NCI-H82 treated with DMSO at 0.1 percent for 48 hours (cell line): ENCODE results near the gene SAMD3.
"Not testable (repeated sequence)": the region's sequence is repeated elsewhere in the genome, so short reads cannot be mapped to it uniquely, and the experiment has no call there.

Experiments used
- DNase-seq: peaks from one replicate; lab custom pipeline; 2025; ENCODE audit not compliant: unreplicated experiment; lab: John Stamatoyannopoulos, UW

The SAMD3 gene

DNA sequence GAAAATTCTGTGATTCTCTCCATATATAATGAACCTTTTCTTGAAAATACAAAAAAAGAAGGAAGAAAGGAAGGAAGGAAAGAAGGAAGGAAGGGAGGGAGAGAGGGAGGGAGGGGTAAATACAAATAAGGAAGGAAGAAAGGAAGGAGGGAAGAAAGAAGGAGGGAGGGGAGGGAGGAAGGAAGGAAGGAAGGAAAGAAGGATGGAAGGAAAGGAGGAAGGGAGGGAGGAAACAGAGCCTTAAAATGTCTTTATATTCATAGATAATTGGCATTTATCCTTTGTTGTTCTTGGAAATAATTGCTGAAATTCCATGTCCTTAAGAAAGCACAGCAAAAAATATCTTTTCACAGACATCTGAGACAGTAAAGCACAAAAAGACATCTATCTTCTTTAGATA is 40.3 kb downstream of the SAMD3 start:
- no peak for DNase-seq

DNA sequence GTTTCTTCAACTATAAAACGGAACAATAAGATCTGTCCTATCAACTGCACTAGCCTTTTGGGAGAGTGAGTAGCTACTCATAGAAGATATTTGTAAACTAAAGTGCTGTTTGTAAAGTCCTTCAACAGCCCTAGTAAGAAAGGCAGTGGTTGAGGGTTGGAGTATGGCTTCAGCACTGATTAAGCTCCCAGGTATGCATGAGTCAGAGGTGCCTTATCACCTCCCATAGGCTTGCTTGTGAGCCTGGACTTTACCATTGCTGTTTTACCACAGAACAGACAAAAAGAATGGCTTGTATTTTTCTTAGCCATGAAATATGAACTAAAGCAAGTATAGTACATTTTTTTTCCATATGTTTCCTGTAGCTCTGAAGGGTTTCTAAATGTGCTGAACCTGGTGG is 44.1 kb downstream of the SAMD3 start:
- no peak for DNase-seq

DNA sequence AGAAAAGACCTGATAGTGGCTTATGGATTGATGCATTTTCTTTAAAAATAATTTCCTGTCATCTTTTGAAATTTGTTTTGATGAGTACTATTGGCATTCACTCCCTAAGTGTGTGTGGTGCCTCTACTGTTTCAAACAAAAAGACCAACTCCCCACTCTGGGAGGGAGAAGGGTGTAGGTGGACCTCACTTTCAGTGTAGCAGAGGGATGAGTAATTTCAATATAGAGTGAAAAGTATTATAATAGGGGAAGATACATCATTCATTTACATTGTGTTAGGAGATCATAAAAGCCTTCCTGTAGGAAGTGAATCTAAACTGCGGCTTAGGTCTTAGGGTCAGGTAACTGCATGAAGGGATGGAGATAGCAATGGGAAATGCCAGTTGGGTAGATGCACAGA is 46.4 kb downstream of the SAMD3 start:
- no peak for DNase-seq

DNA sequence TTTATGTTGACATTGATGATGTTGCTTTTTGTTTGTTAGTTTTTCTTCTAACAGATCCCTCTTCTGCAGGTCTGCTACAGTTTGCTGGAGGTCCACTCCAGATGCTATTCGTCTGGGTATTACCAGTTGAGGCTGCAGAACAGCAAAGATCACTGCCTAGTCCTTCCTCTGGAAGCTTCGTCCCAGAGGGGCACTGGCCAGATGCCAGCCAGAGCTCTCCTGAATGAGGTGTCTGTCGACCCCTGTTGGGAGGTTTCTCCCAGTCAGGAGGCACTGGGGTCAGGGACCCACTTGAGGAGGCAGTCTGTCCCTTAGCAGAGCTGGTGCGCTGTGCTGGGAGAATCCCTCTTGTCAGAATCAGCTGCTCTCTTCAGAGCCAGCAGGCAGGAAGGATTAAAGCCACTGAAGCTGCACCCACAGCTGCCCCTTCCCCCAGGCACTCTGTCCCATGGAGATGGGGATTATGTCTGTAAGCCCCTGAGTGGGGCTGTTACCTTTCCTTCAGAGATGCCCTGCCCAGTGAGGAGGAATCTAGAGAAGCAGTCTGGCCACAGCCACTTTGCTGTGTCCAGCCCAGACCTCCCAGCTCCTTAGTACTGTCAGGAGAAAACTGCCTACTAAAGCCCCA is 49.3 kb downstream of the SAMD3 start:
- DNase-seq: peak; percentile 73

DNA sequence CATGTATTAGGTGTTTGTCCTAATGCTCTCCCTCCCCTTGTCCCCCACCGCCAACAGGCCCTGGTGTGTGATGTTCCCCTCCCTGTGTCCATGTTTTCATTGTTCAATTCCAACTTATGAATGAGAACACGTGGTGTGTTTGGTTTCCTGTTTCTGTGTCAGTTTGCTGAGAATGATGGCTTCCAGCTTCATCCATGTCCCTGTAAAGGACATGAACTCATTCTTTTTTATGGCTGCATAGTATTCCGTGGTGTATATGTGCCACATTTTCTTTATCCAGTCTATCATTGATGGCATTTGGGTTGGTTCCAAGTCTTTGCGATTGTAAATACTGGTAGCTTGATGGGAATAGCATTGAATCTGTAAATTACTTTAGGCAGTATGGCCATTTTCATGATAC is 52.6 kb downstream of the SAMD3 start:
- DNase-seq: not testable (repeated sequence)

DNA sequence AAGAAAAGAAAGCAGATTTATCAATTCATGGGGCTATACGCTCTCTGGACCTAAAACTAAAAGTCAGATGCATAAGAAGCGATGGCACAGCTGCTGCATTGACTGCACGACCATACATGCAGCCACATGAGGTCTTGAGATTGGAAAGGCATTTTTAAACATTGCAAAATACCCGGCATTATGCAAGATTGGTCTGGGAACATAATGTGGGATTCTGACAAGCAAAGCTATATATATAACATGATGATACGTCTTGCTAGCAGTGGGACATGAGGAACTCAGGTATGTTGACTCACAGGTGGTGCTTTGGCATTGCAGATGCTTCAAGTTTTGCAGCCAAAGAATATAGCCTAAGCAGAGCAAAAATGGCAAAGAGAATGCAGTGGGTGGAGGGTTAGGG is 55.1 kb downstream of the SAMD3 start:
- no peak for DNase-seq

DNA sequence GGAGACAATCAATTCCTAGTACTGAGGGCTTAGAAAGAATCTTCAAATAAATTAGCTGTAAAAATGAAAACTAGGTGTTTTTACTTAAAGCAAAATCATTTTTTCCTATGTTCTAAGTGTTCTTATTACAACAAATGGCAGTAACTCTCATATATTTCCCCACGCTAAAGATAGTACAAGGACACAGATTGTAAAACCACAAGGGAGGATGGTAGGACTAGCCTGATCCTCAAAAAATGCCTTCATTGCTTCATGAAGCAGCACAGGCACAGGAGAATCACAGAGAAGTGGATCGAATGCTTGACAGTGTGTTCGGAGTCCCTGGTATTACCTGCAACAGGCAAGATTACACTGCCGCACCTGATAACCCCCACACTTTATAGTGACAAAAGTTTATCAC is 58.5 kb downstream of the SAMD3 start:
- no peak for DNase-seq

DNA sequence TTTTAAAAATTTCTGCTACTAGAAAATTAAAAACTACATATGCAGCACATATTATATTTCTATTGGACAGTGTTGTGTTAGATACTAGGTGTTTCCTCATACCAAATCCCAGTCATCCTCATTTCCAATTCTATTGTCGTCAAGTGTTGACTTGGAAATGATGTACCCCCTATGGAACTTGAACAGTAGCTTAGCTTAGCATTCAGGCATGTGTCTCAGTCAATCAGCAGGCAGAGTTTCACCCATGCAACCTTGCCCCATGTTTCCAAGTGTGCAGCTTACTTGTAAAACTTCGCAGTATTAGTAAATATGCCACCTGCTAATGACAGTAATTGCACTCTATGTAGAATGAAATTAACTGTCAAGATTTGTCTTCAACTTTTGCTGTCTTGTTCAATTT is 59.5 kb downstream of the SAMD3 start:
- no peak for DNase-seq

DNA sequence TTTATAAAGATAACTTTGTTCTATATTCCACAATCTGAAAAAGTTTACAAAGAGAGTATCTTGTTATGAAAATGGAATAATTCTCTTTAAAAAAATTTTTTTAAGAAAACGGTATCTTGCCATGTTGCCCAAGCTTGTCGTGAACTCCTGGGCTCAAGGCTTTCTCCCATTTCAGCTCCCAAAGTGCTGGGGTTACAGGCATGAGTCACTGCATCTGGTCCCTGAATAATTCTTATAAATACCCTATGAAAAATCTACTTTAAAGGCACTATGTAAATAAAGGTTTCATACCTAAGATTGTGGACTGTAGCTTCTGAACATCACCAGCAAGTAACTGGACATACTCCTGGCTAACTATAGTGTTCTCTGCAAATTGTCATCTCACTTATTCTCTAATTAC is 60.3 kb downstream of the SAMD3 start:
- DNase-seq: no peak

DNA sequence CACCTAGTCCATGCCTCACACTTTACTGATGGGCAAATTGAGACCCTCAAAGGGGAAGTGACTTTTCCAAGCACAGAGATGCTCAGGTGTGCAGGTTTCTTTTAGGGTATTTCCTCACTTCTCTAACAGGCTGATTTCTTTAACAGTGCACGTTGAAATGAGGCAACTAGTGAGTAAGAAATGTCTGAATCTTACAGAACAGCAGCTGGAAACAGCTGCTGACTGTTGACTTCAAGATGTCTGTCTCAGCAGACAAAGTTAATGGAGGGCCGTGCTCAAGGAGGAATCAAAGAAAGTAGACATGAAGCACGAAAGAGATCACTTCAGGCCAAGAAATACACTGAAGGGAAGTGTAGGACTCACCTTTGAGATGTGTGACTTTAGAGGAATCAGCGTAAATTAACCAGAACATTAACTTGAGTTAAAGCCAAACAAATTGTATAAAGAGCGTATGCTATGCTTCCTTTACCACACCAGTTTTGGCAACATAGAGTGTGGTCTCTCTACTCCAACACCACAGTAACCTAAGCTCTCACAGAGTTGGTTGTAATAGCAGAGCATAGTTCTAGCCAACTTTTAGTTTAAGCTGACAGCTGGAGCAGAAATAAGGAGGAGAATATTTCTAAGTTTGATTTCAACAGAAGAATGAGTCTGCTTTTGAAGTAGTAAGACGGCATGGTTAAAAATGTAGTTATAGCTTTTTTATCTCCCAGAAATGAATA is 60.9 kb downstream of the SAMD3 start:
- DNase-seq: no peak

DNA sequence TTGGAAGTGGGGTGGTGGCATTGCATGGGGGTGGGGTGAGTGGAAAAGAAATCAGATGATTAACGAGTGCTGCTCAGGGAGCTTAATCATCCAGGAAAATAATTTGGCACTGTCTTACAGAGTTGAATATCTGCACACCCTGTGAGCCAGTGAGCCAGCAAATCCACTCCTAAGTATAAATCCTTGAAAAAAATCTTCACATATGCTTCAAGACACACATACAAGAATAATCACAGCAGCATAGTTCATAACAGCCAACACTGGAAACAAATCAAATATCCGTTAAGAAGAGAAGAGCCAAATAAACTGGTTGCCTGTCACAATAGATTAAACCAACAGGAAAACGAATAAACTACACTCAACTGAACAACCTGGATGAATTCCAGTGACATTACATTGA is 62.8 kb downstream of the SAMD3 start:
- peak; percentile 19 for DNase-seq

DNA sequence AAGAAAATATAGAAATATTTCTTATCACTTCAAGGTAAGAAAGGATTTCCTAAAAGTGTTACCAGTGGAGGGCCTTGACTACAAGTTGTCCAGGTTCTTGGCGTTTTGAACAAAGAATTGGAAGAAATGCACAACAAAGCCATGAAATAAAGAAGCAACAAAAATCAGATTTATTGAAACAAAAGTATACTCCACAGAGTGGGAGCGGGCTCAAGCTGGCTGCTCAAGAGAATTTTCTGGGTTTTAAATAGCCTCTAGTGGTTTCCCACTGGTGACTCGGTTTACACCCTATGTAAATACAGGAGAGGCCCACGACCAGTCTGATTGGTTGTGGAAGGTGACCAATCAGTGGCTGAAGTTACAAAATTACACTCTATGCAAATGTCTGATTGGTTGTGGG is 64.2 kb downstream of the SAMD3 start:
- no peak for DNase-seq

DNA sequence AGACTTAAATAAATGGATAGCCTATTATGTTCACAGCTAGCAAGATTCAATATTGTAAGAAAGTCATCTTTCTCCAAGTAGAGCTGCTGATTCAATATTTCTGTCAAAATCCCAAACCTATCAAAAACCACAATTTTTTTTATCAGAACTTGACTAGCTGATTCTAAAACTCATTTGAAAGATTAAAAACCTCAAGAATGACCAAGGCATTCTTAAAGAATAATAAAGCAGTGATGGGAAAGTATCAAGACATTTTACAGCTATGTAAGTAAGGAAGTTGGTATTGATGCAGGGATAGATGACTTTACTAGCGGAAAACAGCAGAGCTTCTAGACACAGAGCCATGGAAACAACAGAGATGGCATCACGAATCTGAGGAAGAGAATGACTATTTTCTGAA is 64.7 kb downstream of the SAMD3 start:
- no peak for DNase-seq

DNA sequence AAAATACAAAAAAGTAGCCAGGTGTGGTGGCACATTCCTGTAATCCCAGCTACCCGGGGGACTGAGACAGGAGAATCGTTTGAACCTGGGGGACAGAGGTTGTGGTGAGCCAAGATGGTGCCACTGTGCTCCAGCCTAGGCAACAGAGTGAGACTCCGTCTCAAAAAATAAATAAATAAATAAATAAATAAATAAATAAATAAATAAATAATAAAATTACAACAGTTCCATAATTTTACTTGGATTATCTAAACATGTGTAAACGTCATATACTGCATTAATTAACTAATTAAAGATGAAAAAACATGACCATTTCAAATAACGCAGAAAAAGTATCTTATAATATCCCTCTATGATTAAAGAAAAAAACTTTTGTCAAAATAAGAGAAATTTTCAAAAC is 65.8 kb downstream of the SAMD3 start:
- DNase-seq: no peak

DNA sequence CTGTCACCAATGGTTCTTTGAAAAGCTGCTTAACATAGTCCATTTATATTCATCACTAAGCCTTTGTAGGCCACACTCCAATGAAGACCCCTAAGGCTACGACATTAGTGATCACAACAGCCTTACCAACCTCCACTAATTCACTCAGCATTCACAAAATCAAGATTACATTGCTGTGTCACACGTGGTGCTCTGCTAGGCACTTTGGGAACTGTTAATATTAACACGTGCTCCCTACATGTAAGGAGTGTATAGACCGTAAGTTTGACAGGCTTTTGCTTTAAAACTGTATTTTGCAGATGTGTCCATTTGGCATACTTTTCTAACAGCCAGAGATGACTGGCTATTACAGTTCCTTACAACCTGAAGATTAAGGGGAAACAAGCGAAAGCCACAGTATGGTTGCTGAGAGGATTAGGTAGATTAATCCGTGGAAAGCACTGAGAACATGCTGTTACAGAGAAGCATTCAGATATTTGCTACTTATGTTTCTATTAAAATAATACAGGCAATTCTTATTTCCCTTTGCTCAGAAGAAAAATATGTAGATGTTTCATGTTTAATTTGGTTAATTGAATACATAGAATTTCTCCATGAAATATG is 69.7 kb downstream of the SAMD3 start:
- DNase-seq: peak; percentile 91

DNA sequence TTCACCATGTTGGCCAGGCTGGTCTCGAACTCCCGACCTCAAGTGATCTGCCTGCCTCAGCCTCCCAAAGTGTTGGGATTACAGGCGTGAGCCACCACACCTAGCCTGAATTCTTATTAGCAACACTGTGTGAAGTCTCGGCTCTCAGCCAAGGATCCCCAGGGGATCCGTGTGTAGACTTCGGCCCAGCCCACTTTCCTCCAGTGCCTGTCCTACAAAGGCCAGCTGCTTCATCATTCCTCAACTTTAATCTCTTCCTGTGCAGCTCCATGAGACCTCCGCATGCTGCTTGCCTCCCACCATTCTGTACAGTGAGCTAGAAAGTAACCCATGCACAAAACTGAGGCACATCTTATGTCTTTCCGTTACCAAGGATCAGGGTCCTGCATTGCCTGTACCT is 71.8 kb downstream of the SAMD3 start:
- no peak for DNase-seq

DNA sequence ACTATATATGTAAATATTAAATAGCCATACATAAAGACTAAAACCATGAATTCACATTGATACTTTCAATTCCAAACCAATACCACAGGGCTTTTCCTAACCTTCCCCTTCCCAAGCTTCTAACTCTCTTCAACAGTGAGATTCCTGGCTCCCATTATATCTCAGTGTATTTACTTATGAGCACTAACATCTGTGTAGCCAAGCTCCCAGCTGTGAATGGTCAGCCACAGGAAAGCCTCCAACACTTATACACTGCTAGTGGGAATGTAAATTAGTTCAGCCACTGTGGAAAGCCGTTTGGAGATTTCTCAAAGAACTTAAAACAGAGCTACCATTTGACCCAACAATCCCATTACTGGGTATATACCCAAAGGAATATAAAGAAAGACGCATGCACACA is 73.7 kb downstream of the SAMD3 start:
- DNase-seq: not testable (repeated sequence)

DNA sequence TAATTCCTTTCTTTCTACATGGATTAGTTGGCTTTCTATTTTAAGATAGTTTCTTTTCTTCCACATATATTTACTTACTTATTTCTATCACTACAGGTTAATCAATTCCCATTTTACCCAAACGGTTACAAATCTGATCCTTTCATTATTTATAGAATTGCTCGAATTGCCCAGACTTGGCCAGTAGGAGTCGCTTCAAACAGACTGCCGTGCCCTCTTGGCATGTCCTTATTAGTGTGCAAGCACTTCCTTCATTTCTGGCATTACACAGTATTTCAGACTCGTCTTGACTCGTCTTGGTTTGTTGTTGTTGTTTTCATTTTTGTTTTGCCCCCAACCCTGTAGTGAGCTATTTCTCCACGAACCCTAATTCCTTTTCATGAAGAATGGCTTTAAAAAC is 74.6 kb downstream of the SAMD3 start:
- no peak for DNase-seq

DNA sequence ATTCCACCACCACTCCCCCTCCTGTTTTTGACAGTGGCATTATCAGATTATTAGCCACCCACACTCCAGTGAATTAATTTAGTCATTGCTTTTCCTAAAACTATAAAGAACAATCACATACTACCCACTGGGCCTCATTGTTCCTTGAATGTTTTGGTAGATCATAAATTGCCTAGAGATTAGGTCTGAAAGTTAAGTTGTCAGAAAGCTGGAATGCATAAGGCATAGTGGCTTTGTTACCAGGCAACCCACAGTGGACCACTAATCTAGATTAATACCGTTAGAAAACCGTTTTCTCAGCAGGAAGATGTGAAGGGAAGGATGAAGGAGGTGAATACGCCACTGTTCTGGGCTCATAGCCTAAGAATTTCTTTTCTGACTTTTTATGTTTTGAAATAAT is 75.6 kb downstream of the SAMD3 start:
- peak; percentile 59 for DNase-seq

DNA sequence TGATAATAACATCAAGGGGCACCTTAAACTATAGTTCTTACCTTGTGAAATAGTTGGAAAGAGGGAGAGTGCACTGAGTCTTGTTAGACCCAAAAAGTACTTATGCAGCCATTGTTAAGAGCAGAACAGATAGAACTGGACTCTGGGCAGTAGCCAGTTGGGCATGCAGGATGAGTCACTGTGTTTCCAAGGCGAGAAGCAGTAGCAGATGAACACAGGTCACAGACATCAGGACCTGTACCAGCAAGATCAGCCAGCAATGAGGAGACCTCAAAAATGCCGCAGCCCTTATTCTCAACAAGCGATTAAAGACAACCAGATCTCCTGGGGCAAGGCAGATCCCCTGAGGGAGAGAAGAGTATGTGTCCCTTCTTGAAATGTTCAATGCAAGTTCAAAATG is 79.0 kb downstream of the SAMD3 start:
- no peak for DNase-seq

DNA sequence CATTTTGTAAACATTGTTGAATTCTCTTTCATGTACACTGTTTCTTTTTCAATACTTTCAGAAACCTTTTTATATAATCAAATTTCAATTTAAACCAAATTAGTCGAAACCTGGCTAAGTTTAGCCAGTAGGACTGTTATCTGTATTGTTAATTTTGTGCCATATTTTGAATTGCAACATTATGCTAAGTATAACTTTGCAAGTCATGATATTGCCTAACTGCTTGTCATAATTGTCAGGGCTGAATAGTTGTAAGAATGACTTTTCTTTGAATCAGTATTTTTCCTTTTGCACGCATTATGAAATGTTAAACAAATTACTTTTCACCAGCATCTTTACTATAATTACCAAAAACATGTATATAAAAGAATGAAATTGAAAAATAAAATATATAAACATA is 82.7 kb downstream of the SAMD3 start:
- no peak for DNase-seq

DNA sequence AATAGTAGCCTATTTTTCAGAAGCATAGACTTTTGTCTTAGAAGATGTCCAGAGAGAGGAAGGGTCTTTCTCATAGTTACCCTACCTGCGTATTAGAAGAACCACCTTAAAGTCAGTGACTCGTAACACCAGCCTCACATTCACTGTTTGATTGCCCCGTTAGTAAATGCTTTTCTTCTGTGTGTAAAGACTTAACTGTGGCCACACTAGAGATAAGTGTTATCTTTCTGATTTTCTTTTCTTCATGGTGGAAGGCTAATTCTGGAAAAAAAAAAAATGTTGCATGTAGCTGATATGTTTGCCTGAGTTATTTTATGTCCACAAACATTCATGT is 83.9 kb downstream of the SAMD3 start:
- no peak for DNase-seq
